ENCODE data around the gene F11. TPM values are rescaled to one million over a fixed set of nuclear protein-coding genes. Genes with fewer than 3 reads are reported as not detected.

F11 gene
- not detected in 2 replicates for total RNA-seq

GRCh38 chr4:186265683-186266652 lies at the start of gene F11:
TSS of gene F11 (plus strand) at chr4:186266189. CDS start at chr4:186267137, 948 bp downstream.

DNA sequence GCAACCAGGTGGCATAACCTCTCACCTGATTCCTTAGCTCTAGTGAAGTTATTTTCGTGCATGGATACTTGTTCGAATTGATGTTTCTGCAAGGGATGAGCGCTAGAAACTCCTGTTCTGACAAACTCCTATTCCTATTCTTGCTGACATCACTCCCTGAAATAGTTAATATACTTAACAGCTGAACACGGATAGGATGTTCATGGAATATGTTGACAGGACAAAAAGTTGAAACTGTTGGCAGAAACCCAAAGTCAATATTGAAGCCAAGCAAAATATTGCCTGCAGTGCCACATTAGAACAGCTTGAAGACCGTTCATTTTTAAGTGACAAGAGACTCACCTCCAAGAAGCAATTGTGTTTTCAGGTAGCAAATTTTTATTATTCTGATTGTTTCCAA lies 38.8 kb upstream of the F11 start, which contains the start of gene KLKB1:
Gene KLKB1 (plus strand): TSS at position 287 of the 400 bp plus-strand sequence. CDS start 689 bp downstream, outside the sequence.

Other genes with a start within 250 kb of the F11 start
- 3.1 and 8.1 TPM in 2 replicates for gene TLR3, start 197.0 kb upstream of the F11 start, total RNA-seq
- 3.1 and 3.6 TPM in 2 replicates for gene FAM149A, start 161.5 kb upstream of the F11 start, total RNA-seq
- 12.3 and 25.5 TPM in 2 replicates for gene CYP4V2, start 74.6 kb upstream of the F11 start, total RNA-seq
- gene KLKB1, start 38.7 kb upstream of the F11 start, total RNA-seq, result 0.26 and 0.33 TPM in 2 replicates

Measured in smooth muscle cell of the pulmonary artery (primary cell).